Suprapubic skin (tissue), 4 donors: ENCODE measurements around the gene MARCKSL1.

Experiments used
- CTCF ChIP-seq, 2 donors: fragments of 200-600 bp in 1 of 2; fragments of 450-650 bp in 1 of 2; sonication (generic) in 1 of 2; IDR thresholded peaks; one replicate each; pipeline ENCODE4 v1.5.1; 2016 to 2019; ENCODE audit warnings: antibody characterized with exemption in 2 of 2, mild to moderate bottlenecking in 1 of 2, moderate library complexity in 1 of 2
- EP300 ChIP-seq: sonication (generic); formaldehyde crosslinking; IDR thresholded peaks from one replicate; pipeline ENCODE4 v1.6.1; 2017; ENCODE audit warnings: antibody characterized with exemption
- POLR2A ChIP-seq, 2 donors: fragments of 450-650 bp; IDR thresholded peaks; one replicate each; pipeline ENCODE4 v1.6.1; 2017; ENCODE audit warnings: antibody characterized with exemption in 2 of 2, mild to moderate bottlenecking in 2 of 2, moderate library complexity in 2 of 2
- POLR2AphosphoS5 ChIP-seq, 3 donors: sonication (generic); formaldehyde crosslinking; IDR thresholded peaks; one replicate each; pipeline ENCODE4 v1.6.1; 2017; ENCODE audit warnings: antibody characterized with exemption in 3 of 3

- TF ChIP-seq EP300 (no peak), CTCF (IDR thresholded peaks at IDR 0.05) (no peak), POLR2A (IDR thresholded peaks at IDR 0.05) (no peak), POLR2AphosphoS5 (IDR thresholded peaks at IDR 0.05) (no peak)
Measured at GRCh38 chr1:32335535-32335789, 571 bp downstream of the MARCKSL1 start.
